Dendritic cell treated with granulocyte-macrophage colony-stimulating factor and Interleukin-4, amounts not matched to agents 40 ng/mL and 50 ng/mL, for 4 days (primary cell): ENCODE data around the gene PC.
"Not testable (repeated sequence)": the region's sequence is repeated elsewhere in the genome, so short reads cannot be mapped to it uniquely, and the experiment has no call there.

Experiments used
- H3K27ac Mint-ChIP-seq: one replicate; pipeline ENCODE4 v1.8.0; 2022; ENCODE audit warnings: mild to moderate bottlenecking, mixed read lengths
- H3K27me3 Mint-ChIP-seq: one replicate; pipeline ENCODE4 v1.8.0; 2022; ENCODE audit warnings: mild to moderate bottlenecking, mixed read lengths
- H3K36me3 Mint-ChIP-seq: one replicate; pipeline ENCODE4 v1.8.0; 2022; ENCODE audit warnings: low read depth, mixed read lengths
- H3K4me1 Mint-ChIP-seq: one replicate; pipeline ENCODE4 v1.8.0; 2022; ENCODE audit warnings: low read depth, mixed read lengths
- H3K4me3 Mint-ChIP-seq: one replicate; pipeline ENCODE4 v1.8.0; 2022; ENCODE audit warnings: mild to moderate bottlenecking, moderate library complexity, mixed read lengths
- H3K9me3 Mint-ChIP-seq: one replicate; pipeline ENCODE4 v1.8.0; 2022; ENCODE audit warnings: mixed read lengths
- intact Hi-C: fragments of 100-400 bp; cut with micrococcal nuclease; formaldehyde crosslinking; loops from one replicate; pipeline ENCODE4 v1.15.0; 2022

The PC gene

DNA sequence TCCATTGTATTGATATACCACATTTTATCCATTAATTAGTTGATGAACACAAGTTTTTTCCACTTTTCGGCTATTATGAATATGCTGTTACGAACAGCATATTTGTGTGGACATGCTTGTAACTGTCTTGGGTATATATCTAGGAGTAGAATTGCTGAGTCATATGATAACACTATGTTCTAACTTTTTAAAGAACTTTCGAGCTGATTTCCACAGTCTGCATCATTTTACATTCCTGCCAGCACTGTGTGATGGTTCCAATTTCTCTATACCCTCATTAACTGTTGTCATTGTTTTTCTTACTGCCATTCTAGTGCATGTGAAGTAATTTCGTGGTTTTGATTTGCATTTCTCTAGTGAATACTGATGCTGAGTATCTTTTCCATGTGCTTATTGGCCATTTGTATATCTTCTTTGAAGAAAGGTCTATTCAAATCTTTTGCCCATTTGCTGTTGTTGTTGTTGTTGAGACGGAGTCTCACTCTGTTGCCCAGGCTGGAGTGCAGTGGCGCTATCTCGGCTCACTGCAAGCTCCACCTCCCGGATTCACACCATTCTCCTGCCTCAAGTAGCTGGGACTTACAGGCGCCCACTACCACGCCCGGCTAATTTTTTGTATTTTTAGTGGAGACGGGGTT, 122.3 kb downstream of the PC start:
- no peak overlapping the region for H3K4me3 Mint-ChIP-seq
- H3K27me3 Mint-ChIP-seq: no peaks in the 10 kb centered on the region
- intact Hi-C loops: no loop called here
- H3K27ac Mint-ChIP-seq: no peak overlapping the region
- H3K9me3 Mint-ChIP-seq: no peaks in the 10 kb centered on the region
- peaks cover 18% of the 10 kb centered on the region for H3K36me3 Mint-ChIP-seq
- H3K4me1 Mint-ChIP-seq: peaks cover 25% of the 10 kb centered on the region

DNA sequence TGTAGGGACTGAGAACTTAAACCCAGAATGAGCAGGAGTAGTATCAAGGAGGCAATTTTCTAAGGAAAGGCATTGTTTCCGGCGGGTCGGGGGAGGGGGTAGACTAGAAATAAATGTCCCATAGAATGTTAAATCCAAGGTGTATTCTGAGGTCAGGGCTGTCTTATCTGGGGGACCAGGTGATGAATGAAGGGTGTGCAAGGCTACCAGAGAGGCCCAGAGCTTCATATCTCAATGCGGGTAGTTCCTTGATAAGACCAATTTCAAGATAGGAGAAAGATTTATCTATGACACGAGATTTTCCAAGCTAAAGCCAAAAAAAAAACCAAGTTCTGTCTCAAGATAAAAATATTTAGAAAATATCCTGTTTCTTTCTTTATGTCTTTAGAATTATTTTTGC, 123.2 kb downstream of the PC start:
- H3K4me1 Mint-ChIP-seq: peaks cover 16% of the 10 kb centered on the region
- H3K9me3 Mint-ChIP-seq: no peaks in the 10 kb centered on the region
- H3K36me3 Mint-ChIP-seq: peaks cover 9% of the 10 kb centered on the region
- no peaks in the 10 kb centered on the region for H3K27me3 Mint-ChIP-seq
- H3K4me3 Mint-ChIP-seq: no peak overlapping the region
- intact Hi-C loops: loop anchor here (1.0 kb wide), 1 partner anchor 141 kb away; no protein-coding TSS in a partner anchor
- no peak overlapping the region for H3K27ac Mint-ChIP-seq

DNA sequence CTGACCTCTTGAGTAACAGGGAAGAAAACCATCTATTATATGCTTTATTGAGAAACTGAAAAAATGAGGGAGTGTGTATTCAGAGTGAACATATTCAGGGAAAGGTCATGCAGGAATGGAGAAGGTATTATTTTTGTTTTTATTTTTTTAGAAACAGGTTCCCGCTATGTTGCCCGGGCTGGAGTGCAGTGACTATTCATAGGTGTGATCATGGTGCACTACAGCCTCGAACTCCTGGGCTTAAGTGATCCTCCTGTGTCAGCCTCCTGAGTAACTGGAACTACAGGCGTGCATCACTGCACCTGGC, 123.7 kb downstream of the PC start:
- intact Hi-C loops: loop anchor here (1.0 kb wide), 1 partner anchor 140 kb away; no protein-coding TSS in a partner anchor
- Mint-ChIP-seq H3K36me3 (peaks cover 6% of the 10 kb centered on the region), H3K4me3 (no peak overlapping the region), H3K27me3 (no peaks in the 10 kb centered on the region), H3K9me3 (no peaks in the 10 kb centered on the region), H3K4me1 (peaks cover 13% of the 10 kb centered on the region), H3K27ac (no peak overlapping the region)

DNA sequence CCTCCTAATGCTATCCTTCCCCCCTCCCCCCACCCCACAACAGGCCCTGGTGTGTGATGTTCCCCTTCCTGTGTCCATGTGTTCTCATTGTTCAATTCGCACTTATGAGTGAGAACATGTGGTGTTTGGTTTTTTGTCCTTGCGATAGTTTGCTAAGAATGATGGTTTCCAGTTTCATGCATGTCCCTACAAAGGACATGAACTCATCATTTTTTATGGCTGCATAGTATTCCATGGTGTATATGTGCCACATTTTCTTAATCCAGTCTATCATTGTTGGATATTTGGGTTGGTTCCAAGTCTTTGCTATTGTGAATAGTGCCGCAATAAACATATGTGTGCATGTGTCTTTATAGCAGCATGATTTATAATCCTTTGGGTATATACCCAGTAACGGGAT, 133.6 kb downstream of the PC start:
- H3K4me1 Mint-ChIP-seq, H3K9me3 Mint-ChIP-seq, H3K27ac Mint-ChIP-seq, H3K27me3 Mint-ChIP-seq, H3K4me3 Mint-ChIP-seq, intact Hi-C loops, H3K36me3 Mint-ChIP-seq: not testable (repeated sequence)

DNA sequence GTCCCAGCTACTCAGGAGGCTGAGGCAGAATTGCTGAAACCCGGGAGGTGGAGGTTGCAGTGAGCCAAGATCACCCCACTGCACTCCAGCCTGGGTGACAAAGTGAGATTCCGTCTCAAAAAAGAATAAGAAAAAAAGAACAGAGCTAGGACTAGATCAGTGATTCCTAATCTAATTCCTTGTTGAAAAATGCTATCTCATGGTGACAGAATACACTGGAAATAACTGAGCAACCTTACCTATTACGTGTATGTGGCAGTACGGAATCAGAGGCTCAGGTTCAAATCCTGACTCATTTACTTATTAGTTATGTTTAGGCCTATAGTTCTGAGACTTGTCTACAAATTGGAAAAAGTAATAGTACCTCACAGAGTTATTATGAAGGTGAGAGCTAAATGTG, 134.5 kb downstream of the PC start:
- Mint-ChIP-seq H3K36me3 (no peaks in the 10 kb centered on the region), H3K27me3 (no peaks in the 10 kb centered on the region), H3K4me3 (no peak overlapping the region), H3K27ac (no peak overlapping the region), H3K4me1 (no peaks in the 10 kb centered on the region), H3K9me3 (no peaks in the 10 kb centered on the region)
- intact Hi-C loops: no loop called here

DNA sequence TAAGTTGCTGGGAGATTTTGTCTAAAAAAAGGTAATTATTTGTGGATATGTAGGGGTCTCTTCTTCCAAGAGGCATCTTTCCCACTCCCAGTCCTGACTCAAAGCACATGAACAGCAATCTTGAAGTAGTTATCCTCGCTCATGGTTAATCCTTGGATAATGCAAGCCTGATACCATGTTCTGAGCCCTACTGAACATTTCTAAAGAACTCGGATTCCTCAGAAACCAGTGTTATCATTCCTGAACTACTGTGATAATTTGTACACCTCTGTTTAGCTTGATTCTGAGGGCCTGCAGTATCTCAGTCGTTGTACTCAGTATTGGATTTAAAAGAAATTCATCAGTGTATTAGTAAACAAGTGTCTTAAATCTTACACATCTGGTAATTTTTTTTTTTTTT, 137.3 kb downstream of the PC start:
- Mint-ChIP-seq H3K4me1 (peaks cover 6% of the 10 kb centered on the region), H3K9me3 (no peaks in the 10 kb centered on the region), H3K27me3 (no peaks in the 10 kb centered on the region), H3K27ac (no peak overlapping the region), H3K4me3 (no peak overlapping the region), H3K36me3 (no peaks in the 10 kb centered on the region)
- intact Hi-C loops: no loop called here

DNA sequence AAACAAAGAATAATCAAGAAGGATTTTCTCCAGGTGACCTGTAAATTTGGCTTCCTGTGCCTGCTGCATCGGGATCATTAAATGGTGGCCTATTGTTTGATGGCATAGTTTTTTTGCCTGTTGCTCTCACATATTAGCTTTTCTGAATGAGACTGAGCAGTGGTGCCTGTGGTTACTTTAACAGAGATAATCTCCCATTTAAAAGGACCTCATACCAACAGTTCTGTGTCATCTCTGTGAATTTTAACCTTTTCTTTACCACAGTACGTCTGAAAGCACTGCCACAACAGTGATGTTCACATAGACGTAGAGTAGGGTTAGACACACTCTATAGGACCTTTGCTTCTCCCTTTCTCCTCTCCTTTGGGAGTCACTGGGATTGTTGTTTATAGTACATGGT, 137.8 kb downstream of the PC start:
- no peaks in the 10 kb centered on the region for H3K27me3 Mint-ChIP-seq
- peaks cover 6% of the 10 kb centered on the region for H3K4me1 Mint-ChIP-seq
- intact Hi-C loops: no loop called here
- no peak overlapping the region for H3K4me3 Mint-ChIP-seq
- no peaks in the 10 kb centered on the region for H3K9me3 Mint-ChIP-seq
- H3K36me3 Mint-ChIP-seq: no peaks in the 10 kb centered on the region
- H3K27ac Mint-ChIP-seq: no peak overlapping the region

DNA sequence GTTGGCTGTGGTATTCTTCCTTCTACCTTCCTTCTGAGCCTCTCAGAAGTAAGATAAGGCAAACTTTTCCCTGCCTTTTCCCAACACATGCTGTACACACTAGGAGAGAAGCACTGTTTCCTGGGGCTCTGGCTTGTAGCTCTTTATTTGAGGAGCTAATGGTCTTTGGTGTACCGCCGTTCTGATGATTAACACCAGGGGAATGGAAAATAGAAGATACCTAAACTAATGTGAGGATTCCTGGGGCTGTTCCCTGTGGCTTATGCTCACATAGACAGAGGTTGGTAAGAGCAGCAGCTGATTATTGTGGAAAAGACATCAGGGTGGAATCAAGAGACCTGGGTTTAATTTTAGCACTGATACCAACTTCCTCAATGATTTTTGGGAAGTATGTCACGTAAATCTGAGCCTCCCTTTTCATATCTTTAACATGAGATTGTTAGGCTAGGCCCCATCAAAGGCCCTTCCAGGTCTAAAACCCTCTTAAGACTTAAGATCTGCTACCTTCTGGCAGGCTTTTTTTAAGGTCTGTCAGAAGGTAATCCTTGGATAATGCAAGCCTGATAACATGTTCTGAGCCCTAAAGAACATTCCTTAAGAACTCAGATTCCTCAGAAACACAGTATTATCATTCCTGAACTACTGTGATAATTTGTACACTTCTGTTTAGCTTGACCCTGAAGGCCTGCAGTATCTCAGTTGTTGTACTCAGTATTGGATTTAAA, 139.8 kb downstream of the PC start:
- no peak overlapping the region for H3K4me3 Mint-ChIP-seq
- peaks cover 6% of the 10 kb centered on the region for H3K4me1 Mint-ChIP-seq
- H3K36me3 Mint-ChIP-seq: no peaks in the 10 kb centered on the region
- no peak overlapping the region for H3K27ac Mint-ChIP-seq
- intact Hi-C loops: no loop called here
- H3K9me3 Mint-ChIP-seq: no peaks in the 10 kb centered on the region
- no peaks in the 10 kb centered on the region for H3K27me3 Mint-ChIP-seq

DNA sequence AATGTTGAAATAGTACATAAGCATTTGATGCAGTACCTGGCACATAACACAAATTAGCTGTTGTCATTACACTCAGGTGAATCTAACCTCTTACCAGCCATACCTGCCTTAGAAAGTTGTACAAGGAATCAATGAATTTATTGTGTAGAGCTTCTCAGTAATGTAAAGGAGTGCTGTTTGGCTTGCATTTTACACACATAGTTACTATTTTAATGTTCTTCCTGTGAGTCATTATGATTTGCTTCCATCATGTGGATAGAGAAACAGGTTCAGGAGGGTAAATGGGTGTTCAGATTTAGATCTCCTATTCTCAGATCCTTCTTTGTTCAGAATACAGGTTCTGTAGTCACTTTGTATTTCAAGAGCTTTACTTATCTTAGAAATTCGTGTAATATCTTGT, 142.5 kb downstream of the PC start:
- Mint-ChIP-seq H3K27ac (no peak overlapping the region), H3K36me3 (no peaks in the 10 kb centered on the region), H3K4me3 (no peak overlapping the region), H3K27me3 (no peaks in the 10 kb centered on the region), H3K9me3 (no peaks in the 10 kb centered on the region), H3K4me1 (peaks cover 6% of the 10 kb centered on the region)
- intact Hi-C loops: no loop called here

DNA sequence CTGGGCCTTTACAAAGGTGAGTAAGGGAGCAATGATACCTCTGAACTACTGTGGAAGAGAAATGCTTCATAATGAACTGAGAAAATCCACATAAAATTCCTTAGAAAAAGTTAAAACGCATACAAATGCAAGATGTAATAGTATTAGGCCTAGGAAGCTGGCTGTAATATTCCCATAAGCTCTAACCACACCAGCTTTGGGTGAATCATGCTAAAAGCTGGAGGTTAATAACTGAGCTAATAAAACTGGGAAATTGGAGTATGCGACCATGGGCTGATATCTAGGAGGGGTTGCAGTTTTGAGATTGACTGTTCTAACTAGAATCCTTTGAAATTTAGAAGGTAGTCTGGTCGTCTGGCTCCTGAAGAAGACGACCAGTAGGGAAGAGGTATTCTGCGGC, 143.5 kb downstream of the PC start:
- Mint-ChIP-seq H3K36me3 (no peaks in the 10 kb centered on the region), H3K27ac (no peak overlapping the region), H3K27me3 (no peaks in the 10 kb centered on the region), H3K9me3 (no peaks in the 10 kb centered on the region), H3K4me3 (no peak overlapping the region), H3K4me1 (peaks cover 6% of the 10 kb centered on the region)
- intact Hi-C loops: no loop called here

DNA sequence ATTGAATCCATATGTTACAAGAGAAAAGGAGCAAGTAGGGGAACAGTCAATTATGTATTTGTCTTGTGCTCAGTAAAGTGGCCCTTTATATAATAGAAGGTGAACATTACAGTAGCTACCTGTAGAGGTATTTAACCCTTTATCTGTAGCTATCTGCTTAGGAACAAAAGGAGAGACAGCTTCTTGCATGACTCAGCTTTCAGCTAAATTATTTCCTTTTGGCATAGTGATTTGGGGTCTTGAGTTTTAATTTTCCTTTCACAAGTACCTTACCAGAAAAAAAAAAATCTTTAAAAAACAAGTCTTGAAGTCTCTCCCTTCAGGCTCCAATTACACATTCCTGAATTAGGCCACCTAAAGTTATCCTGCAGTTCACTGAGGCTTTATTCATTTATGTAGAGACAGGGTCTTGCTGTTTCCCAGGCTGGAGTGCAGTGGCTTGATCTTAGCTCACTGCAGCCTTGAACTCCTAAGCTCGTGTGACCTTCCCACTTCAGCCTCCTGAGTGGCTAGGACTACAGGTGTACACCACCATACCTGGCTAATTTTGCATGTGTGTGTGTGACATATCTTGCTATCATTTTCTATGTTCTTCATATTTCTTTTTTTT, 147.5 kb downstream of the PC start:
- H3K9me3 Mint-ChIP-seq: no peaks in the 10 kb centered on the region
- peaks cover 2% of the 10 kb centered on the region for H3K27me3 Mint-ChIP-seq
- H3K36me3 Mint-ChIP-seq: no peaks in the 10 kb centered on the region
- H3K4me1 Mint-ChIP-seq: no peaks in the 10 kb centered on the region
- no peak overlapping the region for H3K4me3 Mint-ChIP-seq
- intact Hi-C loops: no loop called here
- no peak overlapping the region for H3K27ac Mint-ChIP-seq

DNA sequence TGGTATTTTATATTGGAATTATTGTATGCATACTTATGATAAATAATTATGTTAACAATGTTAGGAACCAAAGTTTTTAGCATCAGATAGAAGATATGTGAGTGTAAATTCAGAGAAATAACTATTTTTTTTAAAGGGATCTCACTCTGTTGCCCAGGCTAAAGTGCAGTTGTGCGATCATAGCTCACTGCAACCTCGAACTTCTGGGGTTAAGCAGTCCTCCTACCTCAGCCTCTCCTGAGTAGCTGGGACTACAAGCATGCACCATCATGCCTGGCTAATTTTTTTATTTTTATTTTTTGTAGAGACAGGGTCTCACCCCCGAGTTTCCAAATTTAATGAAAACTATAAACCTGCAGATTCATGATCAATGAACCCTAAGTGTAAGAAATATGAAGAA, 148.6 kb downstream of the PC start:
- H3K4me3 Mint-ChIP-seq: no peak overlapping the region
- no peaks in the 10 kb centered on the region for H3K36me3 Mint-ChIP-seq
- no peak overlapping the region for H3K27ac Mint-ChIP-seq
- peaks cover 2% of the 10 kb centered on the region for H3K27me3 Mint-ChIP-seq
- no peaks in the 10 kb centered on the region for H3K4me1 Mint-ChIP-seq
- intact Hi-C loops: no loop called here
- no peaks in the 10 kb centered on the region for H3K9me3 Mint-ChIP-seq

DNA sequence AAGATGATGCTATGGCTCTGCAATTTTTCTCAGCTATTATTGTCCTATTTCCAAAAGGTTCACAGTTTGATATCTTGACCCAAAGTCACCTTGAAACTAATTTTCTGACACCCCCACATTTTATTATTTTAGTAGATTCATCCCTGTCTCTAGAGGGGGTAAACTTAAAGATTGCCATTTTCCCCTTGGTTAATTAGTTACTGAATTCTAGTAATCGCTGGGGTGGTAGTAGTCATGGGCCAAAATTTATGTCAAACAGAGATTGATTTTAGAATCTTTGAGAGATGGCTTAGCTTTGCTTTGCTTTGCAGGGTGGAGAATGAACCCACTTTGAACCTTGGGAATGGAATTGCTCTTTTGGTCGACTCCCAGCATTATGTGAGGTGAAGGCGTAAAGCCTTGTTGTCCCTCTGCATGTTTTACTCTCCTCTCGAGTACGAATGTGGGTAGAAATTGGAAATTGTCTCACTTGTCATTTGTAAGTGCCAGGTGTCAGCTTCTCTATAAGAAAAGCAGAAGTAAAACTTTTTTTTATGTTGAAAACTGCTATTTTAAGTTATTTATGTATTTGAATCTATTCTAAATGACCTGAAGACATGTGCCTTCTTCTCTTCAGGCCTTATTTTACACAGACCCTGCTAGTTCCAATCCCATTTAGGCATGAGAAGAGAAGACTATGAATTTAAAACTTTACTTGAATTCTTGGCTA, 157.3 kb downstream of the PC start:
- no peaks in the 10 kb centered on the region for H3K27me3 Mint-ChIP-seq
- no peak overlapping the region for H3K4me3 Mint-ChIP-seq
- no peaks in the 10 kb centered on the region for H3K9me3 Mint-ChIP-seq
- no peaks in the 10 kb centered on the region for H3K36me3 Mint-ChIP-seq
- H3K4me1 Mint-ChIP-seq: no peaks in the 10 kb centered on the region
- H3K27ac Mint-ChIP-seq: no peak overlapping the region
- intact Hi-C loops: no loop called here

DNA sequence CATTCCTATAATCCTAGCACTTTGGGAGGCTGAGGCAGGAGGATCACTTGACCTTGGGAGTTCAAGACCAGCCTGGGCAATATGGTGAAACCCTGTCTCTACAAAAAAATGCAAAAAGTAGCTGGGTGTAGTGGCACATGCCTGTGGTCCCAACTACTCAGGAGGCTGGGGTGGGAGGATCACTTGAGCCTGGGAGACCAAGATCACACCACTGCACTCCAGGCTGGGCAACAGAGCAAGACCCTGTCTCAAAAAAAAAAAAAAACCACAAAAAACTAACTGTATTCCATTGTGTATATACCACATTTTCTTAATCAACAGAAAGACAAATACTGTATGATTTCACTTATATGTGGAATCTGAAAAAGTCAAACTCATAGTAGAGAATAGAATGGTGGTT, 158.4 kb downstream of the PC start:
- H3K9me3 Mint-ChIP-seq, intact Hi-C loops, H3K4me3 Mint-ChIP-seq, H3K4me1 Mint-ChIP-seq, H3K27me3 Mint-ChIP-seq, H3K27ac Mint-ChIP-seq, H3K36me3 Mint-ChIP-seq: not testable (repeated sequence)
